ENCODE data around the gene ATG4C. TPM values are rescaled to one million over a fixed set of nuclear protein-coding genes. Genes with fewer than 3 reads are reported as not detected.
"Not testable (repeated sequence)": the region's sequence is repeated elsewhere in the genome, so short reads cannot be mapped to it uniquely, and the experiment has no call there.

Gene ATG4C
- polyA plus RNA-seq, 1 donor (not counting 4 experiments of a cell fraction or from before 2014, with no cell fraction given): 9.1 TPM

DNA sequence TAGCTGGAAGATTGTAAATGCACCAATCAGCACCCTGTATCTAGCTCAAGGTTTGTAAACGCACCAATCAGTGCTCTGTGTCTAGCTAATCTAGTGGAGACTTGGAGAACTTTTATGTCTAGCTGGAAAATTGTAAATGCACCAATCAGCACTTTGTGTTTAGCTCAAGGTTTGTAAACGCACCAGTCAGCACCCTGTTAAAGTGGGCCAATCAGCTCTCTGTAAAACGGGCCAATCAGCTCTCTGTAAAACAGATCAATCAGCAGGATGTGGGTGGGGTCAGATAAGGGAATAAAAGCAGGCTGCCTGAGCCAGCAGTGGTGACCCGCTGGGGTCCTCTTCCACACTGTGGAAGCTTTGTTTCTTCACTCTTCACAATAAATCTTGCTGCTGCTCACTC is 21.9 kb upstream of the ATG4C start:
- dilution Hi-C loops (cut with MboI; ENCODE audit: extremely low pct_ligation_motif_present, low sequenced_read_pairs); H3K4me1 ChIP-seq (ENCODE audit: control insufficient read depth, extremely low read depth, insufficient read depth, low read length); H3K4me2 ChIP-seq (ENCODE audit: control insufficient read depth, extremely low read depth, insufficient read depth, low read depth, low read length); FAIRE-seq; H3K79me2 ChIP-seq (ENCODE audit: control insufficient read depth, insufficient read depth, low read length); H2AFZ ChIP-seq (ENCODE audit: control insufficient read depth, low read length); H3K9ac ChIP-seq (ENCODE audit: control insufficient read depth, extremely low read depth, insufficient read depth, low read length); H3K9me1 ChIP-seq (ENCODE audit: control insufficient read depth, extremely low read depth, insufficient read depth, low read length); DNase-seq (ENCODE audit: low read depth, low spot score); H3K4me3 ChIP-seq (ENCODE audit: control insufficient read depth in 2 of 3, extremely low read depth in 1 of 3, insufficient read depth in 2 of 3, low read depth in 1 of 3, low read length in 3 of 3); H3K27ac ChIP-seq (ENCODE audit: control insufficient read depth, insufficient read depth, low read length); H3K36me3 ChIP-seq (ENCODE audit: control insufficient read depth in 2 of 2, extremely low read depth in 1 of 2, insufficient read depth in 2 of 2, low read length in 2 of 2); H3K27me3 ChIP-seq (ENCODE audit: control insufficient read depth, extremely low read depth, insufficient read depth, low read length); H4K20me1 ChIP-seq (ENCODE audit: control insufficient read depth, extremely low read depth, insufficient read depth, low read length); H3K9me3 ChIP-seq (ENCODE audit: control insufficient read depth, low read depth, low read length): not testable (repeated sequence)

DNA sequence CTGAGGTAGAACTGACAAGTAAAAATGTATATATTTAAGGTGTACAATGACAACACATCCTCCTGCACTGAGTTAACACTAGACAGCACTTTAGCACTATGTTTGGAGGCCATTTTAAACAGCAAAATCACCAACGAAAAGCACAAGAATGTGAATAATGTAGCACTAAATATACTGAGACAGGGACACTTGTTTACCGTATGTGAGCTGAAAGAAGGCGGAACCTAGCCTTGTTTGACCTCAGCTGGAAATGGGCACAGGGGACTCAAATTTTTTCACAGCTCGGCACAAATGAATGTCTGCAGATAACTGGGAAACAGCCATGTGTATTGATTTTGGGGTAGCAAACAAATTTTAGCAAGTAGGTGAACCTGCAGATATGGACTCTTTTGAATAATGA is 18.0 kb upstream of the ATG4C start:
- Histone ChIP-seq H3K27ac (ENCODE audit: control insufficient read depth, insufficient read depth, low read length) (no peak overlapping the region), H3K9me3 (ENCODE audit: control insufficient read depth, low read depth, low read length) (no peaks in the 10 kb centered on the region), H3K9me1 (ENCODE audit: control insufficient read depth, extremely low read depth, insufficient read depth, low read length) (no peaks in the 10 kb centered on the region), H3K79me2 (ENCODE audit: control insufficient read depth, insufficient read depth, low read length) (no peaks in the 10 kb centered on the region), H4K20me1 (ENCODE audit: control insufficient read depth, extremely low read depth, insufficient read depth, low read length) (no peaks in the 10 kb centered on the region), H2AFZ (ENCODE audit: control insufficient read depth, low read length) (no peak overlapping the region), H3K4me1 (ENCODE audit: control insufficient read depth, extremely low read depth, insufficient read depth, low read length) (no peaks in the 10 kb centered on the region), H3K4me3 (ENCODE audit: control insufficient read depth in 2 of 3, extremely low read depth in 1 of 3, insufficient read depth in 2 of 3, low read depth in 1 of 3, low read length in 3 of 3) (no peak overlapping the region), H3K9ac (ENCODE audit: control insufficient read depth, extremely low read depth, insufficient read depth, low read length) (no peak overlapping the region), H3K27me3 (ENCODE audit: control insufficient read depth, extremely low read depth, insufficient read depth, low read length) (no peaks in the 10 kb centered on the region), H3K4me2 (ENCODE audit: control insufficient read depth, extremely low read depth, insufficient read depth, low read depth, low read length) (no peak overlapping the region), H3K36me3 (ENCODE audit: control insufficient read depth in 2 of 2, extremely low read depth in 1 of 2, insufficient read depth in 2 of 2, low read length in 2 of 2) (no peaks in the 10 kb centered on the region)
- TF ChIP-seq, protein P1, sequence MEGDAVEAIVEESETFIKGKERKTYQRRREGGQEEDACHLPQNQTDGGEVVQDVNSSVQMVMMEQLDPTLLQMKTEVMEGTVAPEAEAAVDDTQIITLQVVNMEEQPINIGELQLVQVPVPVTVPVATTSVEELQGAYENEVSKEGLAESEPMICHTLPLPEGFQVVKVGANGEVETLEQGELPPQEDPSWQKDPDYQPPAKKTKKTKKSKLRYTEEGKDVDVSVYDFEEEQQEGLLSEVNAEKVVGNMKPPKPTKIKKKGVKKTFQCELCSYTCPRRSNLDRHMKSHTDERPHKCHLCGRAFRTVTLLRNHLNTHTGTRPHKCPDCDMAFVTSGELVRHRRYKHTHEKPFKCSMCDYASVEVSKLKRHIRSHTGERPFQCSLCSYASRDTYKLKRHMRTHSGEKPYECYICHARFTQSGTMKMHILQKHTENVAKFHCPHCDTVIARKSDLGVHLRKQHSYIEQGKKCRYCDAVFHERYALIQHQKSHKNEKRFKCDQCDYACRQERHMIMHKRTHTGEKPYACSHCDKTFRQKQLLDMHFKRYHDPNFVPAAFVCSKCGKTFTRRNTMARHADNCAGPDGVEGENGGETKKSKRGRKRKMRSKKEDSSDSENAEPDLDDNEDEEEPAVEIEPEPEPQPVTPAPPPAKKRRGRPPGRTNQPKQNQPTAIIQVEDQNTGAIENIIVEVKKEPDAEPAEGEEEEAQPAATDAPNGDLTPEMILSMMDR (optimal IDR thresholded peaks at IDR 0.05 in 1 of 3, IDR thresholded peaks at IDR 0.05 in 1 of 3, conservative IDR thresholded peaks at IDR 0.05 in 1 of 3; ENCODE audit: extremely low read depth in 1 of 3, insufficient read depth in 2 of 3, low read length in 3 of 3): no peak
- TF ChIP-seq EZH2 (IDR thresholded peaks at IDR 0.05; ENCODE audit: low read length): no peak
- DNase-seq (ENCODE audit: low read depth, low spot score) (no peak), FAIRE-seq (no peak)
- dilution Hi-C loops (cut with MboI; ENCODE audit: extremely low pct_ligation_motif_present, low sequenced_read_pairs): no loop called here

DNA sequence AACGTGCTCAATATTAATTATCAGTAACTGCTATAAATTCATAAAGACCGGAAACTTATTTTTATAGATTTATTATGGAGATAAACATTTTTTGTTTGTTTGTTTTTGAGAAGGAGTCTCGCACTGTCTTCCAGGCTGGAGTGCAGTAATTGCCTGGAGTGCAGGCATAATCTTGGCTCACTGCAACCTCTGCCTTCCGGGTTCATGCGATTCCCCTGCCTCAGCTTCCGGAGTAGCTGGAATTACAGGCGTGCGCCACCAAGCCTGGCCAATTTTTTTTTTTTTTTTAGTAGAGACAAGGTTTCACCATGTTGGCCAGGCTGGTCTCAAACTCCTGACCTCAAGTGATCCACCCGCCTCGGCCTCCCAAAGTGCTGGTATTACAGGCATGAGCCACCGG is 15.4 kb upstream of the ATG4C start:
- H3K4me1 ChIP-seq (ENCODE audit: control insufficient read depth, extremely low read depth, insufficient read depth, low read length); H3K9ac ChIP-seq (ENCODE audit: control insufficient read depth, extremely low read depth, insufficient read depth, low read length); H3K4me3 ChIP-seq (ENCODE audit: control insufficient read depth in 2 of 3, extremely low read depth in 1 of 3, insufficient read depth in 2 of 3, low read depth in 1 of 3, low read length in 3 of 3); H3K4me2 ChIP-seq (ENCODE audit: control insufficient read depth, extremely low read depth, insufficient read depth, low read depth, low read length); H3K9me3 ChIP-seq (ENCODE audit: control insufficient read depth, low read depth, low read length); H4K20me1 ChIP-seq (ENCODE audit: control insufficient read depth, extremely low read depth, insufficient read depth, low read length); H2AFZ ChIP-seq (ENCODE audit: control insufficient read depth, low read length); H3K27ac ChIP-seq (ENCODE audit: control insufficient read depth, insufficient read depth, low read length); dilution Hi-C loops (cut with MboI; ENCODE audit: extremely low pct_ligation_motif_present, low sequenced_read_pairs); H3K27me3 ChIP-seq (ENCODE audit: control insufficient read depth, extremely low read depth, insufficient read depth, low read length); H3K36me3 ChIP-seq (ENCODE audit: control insufficient read depth in 2 of 2, extremely low read depth in 1 of 2, insufficient read depth in 2 of 2, low read length in 2 of 2); H3K79me2 ChIP-seq (ENCODE audit: control insufficient read depth, insufficient read depth, low read length); FAIRE-seq; H3K9me1 ChIP-seq (ENCODE audit: control insufficient read depth, extremely low read depth, insufficient read depth, low read length); DNase-seq (ENCODE audit: low read depth, low spot score): not testable (repeated sequence)

Data from keratinocyte (primary cell).